K562 (cell line): ENCODE measurements around the gene HUNK. TPM values are rescaled to one million over a fixed set of nuclear protein-coding genes. Genes with fewer than 3 reads are reported as not detected.

Source experiments
- ATAC-seq: fragments of 200-7000 bp; cut with Tn5 transposase; 3 replicates; pipeline ENCODE4 v1.9.1; 2020; ENCODE audit warnings: moderate library complexity
- BruUV-seq: library from RNA; stranded (reverse); fragments of 400-500 nt; replicated peaks from 2 replicates; lab custom pipeline; 2021; lab: Mats Ljungman, UMichigan
- CTCF ChIA-PET: fragments of 300-600 bp; formaldehyde crosslinking; extraction: SDS; loops from one replicate; lab custom pipeline; 2021; ENCODE audit warnings: low intra/inter-chr PET ratio; lab: Yijun Ruan, JAX
- POLR2A ChIA-PET: fragments of 300-600, 350-650 bp; sonication (Branson Sonifier 250); formaldehyde crosslinking; extraction: SDS; loops from one replicate; lab custom pipeline; 2021; ENCODE audit warnings: antibody characterized with exemption, inconsistent platforms; lab: Yijun Ruan, JAX
- DNase-seq, 4 experiments: peaks; one replicate each; pipeline versions ENCODE4 v3.0.0 to v3.0.0-alpha.2; 2011 to 2018; ENCODE audit warnings: low spot score in 3 of 4, mixed read lengths in 3 of 4; ENCODE audit errors: extremely low read depth in 1 of 4
- FAIRE-seq: peaks from 2 replicates; lab custom pipeline; 2011; peaks lifted over from hg19 to GRCh38; lab: Jason Lieb, UNC
- H2AFZ ChIP-seq: 2 replicates; pipeline ENCODE4 v1.6.0; 2011; ENCODE audit warnings: low read depth, low read length, control low read depth, inconsistent platforms
- H3K27ac ChIP-seq: fragments of 200-600 bp; 3 replicates; pipeline ENCODE4 v1.8.0; 2011; ENCODE audit warnings: low read depth, mild to moderate bottlenecking, control low read depth, inconsistent platforms, low read length, moderate library complexity, mixed read lengths; ENCODE audit errors: extremely low read depth
- H3K27me3 ChIP-seq, 2 experiments: fragments of 300-600 bp in 1 of 2; 2 replicates in 1 of 2; 3 replicates in 1 of 2; pipeline versions ENCODE4 v1.6.0 to v1.8.0; 2011; ENCODE audit warnings: inconsistent platforms in 2 of 2, low read length in 2 of 2, mild to moderate bottlenecking in 1 of 2, mixed read lengths in 1 of 2, moderate library complexity in 1 of 2; ENCODE audit not compliant: control insufficient read depth in 2 of 2, insufficient read depth in 2 of 2
- H3K36me3 ChIP-seq: fragments of 300-600 bp; 3 replicates; pipeline ENCODE4 v1.8.0; 2011; ENCODE audit warnings: mild to moderate bottlenecking, low read length, inconsistent platforms; ENCODE audit not compliant: control insufficient read depth, insufficient read depth
- H3K4me1 ChIP-seq, 2 experiments: fragments of 200-600 bp in 1 of 2; replicated peaks in 1 of 2; 2 replicates in 1 of 2; 3 replicates in 1 of 2; pipeline versions ENCODE4 v1.5.1 to v1.8.0; 2011; ENCODE audit warnings: inconsistent platforms in 2 of 2, low read length in 2 of 2, mild to moderate bottlenecking in 1 of 2, mixed read lengths in 1 of 2, moderate library complexity in 1 of 2; ENCODE audit not compliant: control insufficient read depth in 2 of 2, insufficient read depth in 2 of 2
- H3K4me2 ChIP-seq: 2 replicates; pipeline ENCODE4 v1.6.1; 2011; ENCODE audit warnings: low read length, control low read depth, inconsistent platforms, mixed read lengths; ENCODE audit not compliant: insufficient read depth
- H3K4me3 ChIP-seq: fragments of 200-600 bp; sonication (generic), shearing (Covaris generic); 2 replicates; pipeline ENCODE4 v1.5.1; 2016; ENCODE audit warnings: control low read depth, inconsistent platforms
- H3K79me2 ChIP-seq: fragments of 200-600 bp; 3 replicates; pipeline ENCODE4 v1.8.0; 2011; ENCODE audit warnings: low read length, inconsistent platforms; ENCODE audit not compliant: control insufficient read depth, insufficient read depth
- H3K9ac ChIP-seq, 2 experiments: 2 replicates each; pipeline versions ENCODE4 v1.6.0 to v1.6.1; 2011; ENCODE audit warnings: low read depth in 2 of 2, low read length in 2 of 2, control low read depth in 1 of 2, inconsistent platforms in 1 of 2, mild to moderate bottlenecking in 1 of 2, mixed read lengths in 1 of 2; ENCODE audit not compliant: insufficient read depth in 1 of 2
- H3K9me1 ChIP-seq: one replicate; pipeline ENCODE4 v1.6.0; 2011; ENCODE audit warnings: inconsistent platforms, mild to moderate bottlenecking, low read length, moderate library complexity; ENCODE audit not compliant: control insufficient read depth, insufficient read depth
- H3K9me3 ChIP-seq: replicated peaks from 2 replicates; pipeline ENCODE4 v1.5.1; 2011; ENCODE audit warnings: low read depth, low read length, inconsistent platforms; ENCODE audit not compliant: control insufficient read depth, insufficient read depth
- H4K20me1 ChIP-seq: replicated peaks from 2 replicates; pipeline ENCODE4 v1.6.1; 2011; ENCODE audit warnings: low read length, inconsistent platforms, mixed read lengths; ENCODE audit not compliant: control insufficient read depth, insufficient read depth
- BHLHE40 ChIP-seq: IDR thresholded peaks from 2 replicates; pipeline ENCODE4 v1.6.1; 2011; ENCODE audit warnings: low read length, improper control_type of control experiment
- ESRRB ChIP-seq: fragments of 250-450 bp; sonication (Bioruptor Pico); IDR thresholded peaks from 2 replicates; pipeline ENCODE4 v1.5.0; 2020; ENCODE audit warnings: mild to moderate bottlenecking, moderate library complexity, borderline replicate concordance
- FOXP4 ChIP-seq: sonication (generic); formaldehyde crosslinking; IDR thresholded peaks from 2 replicates; pipeline ENCODE4 v1.8.0; 2022; ENCODE audit warnings: mild to moderate bottlenecking, missing genetic modification reagents, borderline replicate concordance
- MAX ChIP-seq: sonication (generic); formaldehyde crosslinking; IDR thresholded peaks from 2 replicates; pipeline ENCODE4 v1.9.0; 2022; ENCODE audit warnings: mild to moderate bottlenecking, missing genetic modification reagents
- NR3C1 ChIP-seq: sonication (generic); formaldehyde crosslinking; IDR thresholded peaks from 2 replicates; pipeline ENCODE4 v1.8.1; 2022; ENCODE audit warnings: missing genetic modification reagents
- SMAD2 ChIP-seq: fragments of 150-350 bp; IDR thresholded peaks from 2 replicates; pipeline ENCODE4 v1.6.1; 2014; ENCODE audit warnings: low read depth, mild to moderate bottlenecking, low read length
- SMAD4 ChIP-seq: fragments of 250-450 bp; sonication (Bioruptor Pico); conservative IDR thresholded peaks from 2 replicates; pipeline ENCODE4 v1.8.0; 2021; ENCODE audit warnings: inconsistent platforms, mild to moderate bottlenecking, moderate library complexity
- SNRNP70 ChIP-seq: fragments of 200-400 bp; formaldehyde crosslinking; optimal IDR thresholded peaks from 2 replicates; pipeline ENCODE3; 2017; ENCODE audit warnings: low read depth, low read length
- ZBTB33 ChIP-seq: sonication (generic); formaldehyde crosslinking; IDR thresholded peaks from 2 replicates; pipeline ENCODE4 v1.8.1; 2023; ENCODE audit warnings: mild to moderate bottlenecking, missing genetic modification reagents
- ZNF12 ChIP-seq: sonication (generic); formaldehyde crosslinking; IDR thresholded peaks from 2 replicates; pipeline ENCODE4 v1.4.0; 2020; ENCODE audit warnings: mild to moderate bottlenecking, missing genetic modification reagents
- ZNF133 ChIP-seq: fragments of 250-450 bp; sonication (Bioruptor Pico); IDR thresholded peaks from 2 replicates; pipeline ENCODE4 v1.4.0; 2020; ENCODE audit warnings: mild to moderate bottlenecking
- ZNF224 ChIP-seq: sonication (generic); formaldehyde crosslinking; IDR thresholded peaks from 2 replicates; pipeline ENCODE4 v1.8.0; 2022; ENCODE audit warnings: mild to moderate bottlenecking, missing genetic modification reagents
- ZNF395 ChIP-seq: fragments of 200-800 bp; sonication (Bioruptor generic); IDR thresholded peaks from 2 replicates; pipeline ENCODE4 v1.6.1; 2017; ENCODE audit warnings: missing genetic modification characterization, missing compliant biosample characterization
- ZNF696 ChIP-seq: fragments of 250-450 bp; sonication (Bioruptor Pico); conservative IDR thresholded peaks from 2 replicates; pipeline ENCODE4 v1.4.0; 2020; ENCODE audit warnings: mild to moderate bottlenecking, moderate library complexity
- WGBS: fragments of 100-300 bp; shearing (Covaris generic); methylation state at CpG from one replicate; pipeline ENCODE4 v1.1.6; 2016; ENCODE audit warnings: low coverage, mixed read lengths; ENCODE audit not compliant: insufficient coverage; ENCODE audit errors: missing lambda C conversion rate; 5-methylcytosine and 5-hydroxymethylcytosine counted together
- in situ Hi-C: fragments of 300-500 bp; cut with MboI; formaldehyde crosslinking; loops from 4 replicates; pipeline ENCODE4 v1.15.0; 2018; ENCODE audit warnings: inconsistent platforms, mixed read lengths
- intact Hi-C: fragments of 100-400 bp; cut with micrococcal nuclease; formaldehyde crosslinking; loops from 2 replicates; pipeline ENCODE4 v1.14.2; 2022
- polyA plus RNA-seq, 8 experiments: library from polyadenylated mRNA; depleted of rRNA in 4 of 8; stranded (reverse) in 5 of 8; unstranded in 3 of 8; fragments of >200 nt; fragmentation: Nextera tagmentation in 2 of 8; fragmentation: Illumina TruSeq in 1 of 8; extraction: Ambion mirVana in 2 of 8; extraction: Trizol in 1 of 8; gene quantifications; 2 replicates each; pipeline versions ENCODE4 v1.2.1 to v1.2.3, GENCODE V29; 2011 to 2014; ENCODE audit warnings: inconsistent platforms in 1 of 8, missing spikeins in 1 of 8
- total RNA-seq, 7 experiments: library from RNA; depleted of rRNA in 6 of 7; stranded (reverse); fragments of >200 nt in 6 of 7; fragmentation: Illumina TruSeq in 2 of 7; extraction: Trizol in 2 of 7; gene quantifications; 2 replicates each; pipeline versions ENCODE4 v1.2.1 to v1.2.3, GENCODE V29; 2011 to 2021; ENCODE audit warnings: low replicate concordance in 1 of 7

HUNK gene
- total and polyA plus RNA-seq, 9 of the 15 experiments (the other 6 are each of a cell fraction or from before 2014, with no cell fraction given) = not detected

- H3K27ac ChIP-seq = no peak overlapping the region
- no peaks in the 10 kb centered on the region for H3K9me3 ChIP-seq
- H3K4me2 ChIP-seq = no peak overlapping the region
- no peak overlapping the region for H3K4me3 ChIP-seq
- no TSS peak for BruUV-seq
- H2AFZ ChIP-seq = no peak overlapping the region
- ChIA-PET POLR2A (no interaction called here), CTCF (no interaction called here)
- no peaks in the 10 kb centered on the region for H3K9me1 ChIP-seq
- H4K20me1 ChIP-seq = no peaks in the 10 kb centered on the region
- DNase-seq = no peak
- H3K27me3 ChIP-seq = peaks cover 2 to 16% of the 10 kb centered on the region in 2 experiments; a peak in 4 of 5 replicates
- intact Hi-C loops (loop anchor here (10.0 kb wide), 1 partner anchor 66 kb away; no protein-coding TSS in a partner anchor), in situ Hi-C loops (no loop called here)
- 1% methylated on average over 7 of the region's 7 CpGs for WGBS
- no peaks in the 10 kb centered on the region for H3K79me2 ChIP-seq
- no peak overlapping the region for H3K9ac ChIP-seq
- FAIRE-seq = no peak
- H3K36me3 ChIP-seq = no peaks in the 10 kb centered on the region
- no peaks in the 10 kb centered on the region for H3K4me1 ChIP-seq
- ATAC-seq = no peak
- no peak for TF ChIP-seq ZNF395 (CRISPR knock-in tag)
- TF ChIP-seq ZNF224 (CRISPR knock-in tag) = no peak
- TF ChIP-seq FOXP4 = no peak
- no peak for TF ChIP-seq NR3C1 (CRISPR knock-in tag)
- TF ChIP-seq SMAD4 (CRISPR knock-in tag) = no peak
- no peak for TF ChIP-seq SMAD2
- TF ChIP-seq MAX (CRISPR knock-in tag) = no peak
- no peak for TF ChIP-seq ZBTB33 (CRISPR knock-in tag)
- TF ChIP-seq BHLHE40 = no peak
- TF ChIP-seq ZNF12 (CRISPR knock-in tag) = no peak
- TF ChIP-seq ESRRB = no peak
- TF ChIP-seq SNRNP70 = no peak
- TF ChIP-seq ZNF133 = no peak
- TF ChIP-seq ZNF696 = no peak
Observed at GRCh38 chr21:31850886-31851285, 21.9 kb upstream of the HUNK start.
